Dendritic cell treated with granulocyte-macrophage colony-stimulating factor and Interleukin-4, amounts not matched to agents 40 ng/mL and 50 ng/mL, for 4 days (primary cell): Measurements from ENCODE around the gene IFRD2.
"Not testable (repeated sequence)": the region's sequence is repeated elsewhere in the genome, so short reads cannot be mapped to it uniquely, and the experiment has no call there.

Experiments
- H3K27ac Mint-ChIP-seq: one replicate; pipeline ENCODE4 v1.8.0; 2022; ENCODE audit warnings: mild to moderate bottlenecking, mixed read lengths
- H3K27me3 Mint-ChIP-seq: one replicate; pipeline ENCODE4 v1.8.0; 2022; ENCODE audit warnings: mild to moderate bottlenecking, mixed read lengths
- H3K36me3 Mint-ChIP-seq: one replicate; pipeline ENCODE4 v1.8.0; 2022; ENCODE audit warnings: low read depth, mixed read lengths
- H3K4me1 Mint-ChIP-seq: one replicate; pipeline ENCODE4 v1.8.0; 2022; ENCODE audit warnings: low read depth, mixed read lengths
- H3K4me3 Mint-ChIP-seq: one replicate; pipeline ENCODE4 v1.8.0; 2022; ENCODE audit warnings: mild to moderate bottlenecking, moderate library complexity, mixed read lengths
- H3K9me3 Mint-ChIP-seq: one replicate; pipeline ENCODE4 v1.8.0; 2022; ENCODE audit warnings: mixed read lengths
- intact Hi-C: fragments of 100-400 bp; cut with micrococcal nuclease; formaldehyde crosslinking; loops from one replicate; pipeline ENCODE4 v1.15.0; 2022

IFRD2 gene

GRCh38 chr3:50293079-50293801 lies 1.0 kb upstream of the IFRD2 start:
- Mint-ChIP-seq H3K36me3 (peaks cover 37% of the 10 kb centered on the region), H3K9me3 (no peaks in the 10 kb centered on the region), H3K4me3 (no peak overlapping the region), H3K27ac (peak overlapping the region; percentile 80), H3K4me1 (peaks cover 26% of the 10 kb centered on the region), H3K27me3 (no peaks in the 10 kb centered on the region)
- intact Hi-C loops = no loop called here

- Mint-ChIP-seq H3K4me3 (no peak overlapping the region), H3K27ac (no peak overlapping the region), H3K9me3 (no peaks in the 10 kb centered on the region), H3K4me1 (peaks cover 23% of the 10 kb centered on the region), H3K36me3 (peaks cover 45% of the 10 kb centered on the region), H3K27me3 (no peaks in the 10 kb centered on the region)
- intact Hi-C loops = no loop called here
These were observed 2.0 kb downstream of the IFRD2 start for GRCh38 chr3:50290161-50290641.

- Mint-ChIP-seq H3K36me3 (peaks cover 45% of the 10 kb centered on the region), H3K4me3 (no peak overlapping the region), H3K27me3 (no peaks in the 10 kb centered on the region), H3K4me1 (peaks cover 23% of the 10 kb centered on the region), H3K9me3 (no peaks in the 10 kb centered on the region), H3K27ac (no peak overlapping the region)
- intact Hi-C loops = no loop called here
These were observed 3.1 kb downstream of the IFRD2 start for GRCh38 chr3:50289130-50289529.

- Mint-ChIP-seq H3K36me3 (peaks cover 45% of the 10 kb centered on the region), H3K27me3 (no peaks in the 10 kb centered on the region), H3K4me1 (peaks cover 23% of the 10 kb centered on the region), H3K4me3 (no peak overlapping the region), H3K27ac (no peak overlapping the region), H3K9me3 (no peaks in the 10 kb centered on the region)
- intact Hi-C loops = no loop called here
These were observed 3.7 kb downstream of the IFRD2 start for GRCh38 chr3:50288387-50289007.

GRCh38 chr3:50287262-50287661 lies 5.0 kb downstream of the IFRD2 start:
- no peaks in the 10 kb centered on the region for H3K9me3 Mint-ChIP-seq
- peaks cover 45% of the 10 kb centered on the region for H3K36me3 Mint-ChIP-seq
- H3K27ac Mint-ChIP-seq = no peak overlapping the region
- no peaks in the 10 kb centered on the region for H3K27me3 Mint-ChIP-seq
- H3K4me3 Mint-ChIP-seq = no peak overlapping the region
- intact Hi-C loops = no loop called here
- H3K4me1 Mint-ChIP-seq = peaks cover 13% of the 10 kb centered on the region

GRCh38 chr3:50286322-50287227 lies 5.7 kb downstream of the IFRD2 start:
- Mint-ChIP-seq H3K9me3 (no peaks in the 10 kb centered on the region), H3K4me3 (no peak overlapping the region), H3K27me3 (peaks cover 1% of the 10 kb centered on the region), H3K36me3 (peaks cover 45% of the 10 kb centered on the region), H3K27ac (no peak overlapping the region), H3K4me1 (peaks cover 12% of the 10 kb centered on the region)
- intact Hi-C loops = no loop called here

- H3K27me3 Mint-ChIP-seq, H3K4me3 Mint-ChIP-seq, H3K4me1 Mint-ChIP-seq, H3K9me3 Mint-ChIP-seq, intact Hi-C loops, H3K27ac Mint-ChIP-seq: not testable (repeated sequence)
- H3K36me3 Mint-ChIP-seq = peaks cover 29% of the 10 kb centered on the region
These were observed 8.1 kb downstream of the IFRD2 start for GRCh38 chr3:50284121-50284520.

- intact Hi-C loops = no loop called here
- Mint-ChIP-seq H3K4me3 (no peak overlapping the region), H3K27me3 (peaks cover 52% of the 10 kb centered on the region), H3K4me1 (peaks cover 15% of the 10 kb centered on the region), H3K27ac (no peak overlapping the region), H3K9me3 (no peaks in the 10 kb centered on the region), H3K36me3 (no peaks in the 10 kb centered on the region)
These were observed 12.8 kb downstream of the IFRD2 start for GRCh38 chr3:50279255-50280016.

- H3K27ac Mint-ChIP-seq = no peak within 1 kb of the TSS
- no peaks in the 10 kb centered on the region for H3K36me3 Mint-ChIP-seq
- H3K27me3 Mint-ChIP-seq = peaks cover 57% of the 10 kb centered on the region
- no peak within 1 kb of the TSS for H3K4me3 Mint-ChIP-seq
- peaks cover 21% of the 10 kb centered on the region for H3K4me1 Mint-ChIP-seq
- H3K9me3 Mint-ChIP-seq = no peaks in the 10 kb centered on the region
- intact Hi-C loops = no loop called here
These were observed 13.4 kb downstream of the IFRD2 start, which contains the start of gene LSMEM2 for GRCh38 chr3:50278880-50279224. LSMEM2 (plus strand) TSS chr3:50279087; CDS start chr3:50279114, 27 bp downstream.

GRCh38 chr3:50278123-50278879 lies 13.9 kb downstream of the IFRD2 start:
- Mint-ChIP-seq H3K27me3 (peaks cover 61% of the 10 kb centered on the region), H3K27ac (no peak overlapping the region), H3K4me3 (no peak overlapping the region), H3K4me1 (peaks cover 24% of the 10 kb centered on the region), H3K9me3 (no peaks in the 10 kb centered on the region), H3K36me3 (no peaks in the 10 kb centered on the region)
- intact Hi-C loops = no loop called here

GRCh38 chr3:50276762-50277101 lies 15.5 kb downstream of the IFRD2 start:
- Mint-ChIP-seq H3K9me3 (no peaks in the 10 kb centered on the region), H3K27me3 (peaks cover 67% of the 10 kb centered on the region), H3K36me3 (no peaks in the 10 kb centered on the region), H3K27ac (no peak overlapping the region), H3K4me3 (no peak overlapping the region), H3K4me1 (peaks cover 30% of the 10 kb centered on the region)
- intact Hi-C loops = no loop called here

- Mint-ChIP-seq H3K4me3 (peak overlapping the region; percentile 20), H3K4me1 (peaks cover 30% of the 10 kb centered on the region), H3K27ac (peak overlapping the region; percentile 36), H3K9me3 (no peaks in the 10 kb centered on the region), H3K27me3 (peaks cover 70% of the 10 kb centered on the region), H3K36me3 (no peaks in the 10 kb centered on the region)
- intact Hi-C loops = no loop called here
These were observed 16.1 kb downstream of the IFRD2 start for GRCh38 chr3:50275996-50276761.
